Measurements from ENCODE around the gene IL1RAPL2.

GRCh38 chrX:105650986-105651385 is 1085.0 kb downstream of the IL1RAPL2 start:
- TF ChIP-seq, protein P1, sequence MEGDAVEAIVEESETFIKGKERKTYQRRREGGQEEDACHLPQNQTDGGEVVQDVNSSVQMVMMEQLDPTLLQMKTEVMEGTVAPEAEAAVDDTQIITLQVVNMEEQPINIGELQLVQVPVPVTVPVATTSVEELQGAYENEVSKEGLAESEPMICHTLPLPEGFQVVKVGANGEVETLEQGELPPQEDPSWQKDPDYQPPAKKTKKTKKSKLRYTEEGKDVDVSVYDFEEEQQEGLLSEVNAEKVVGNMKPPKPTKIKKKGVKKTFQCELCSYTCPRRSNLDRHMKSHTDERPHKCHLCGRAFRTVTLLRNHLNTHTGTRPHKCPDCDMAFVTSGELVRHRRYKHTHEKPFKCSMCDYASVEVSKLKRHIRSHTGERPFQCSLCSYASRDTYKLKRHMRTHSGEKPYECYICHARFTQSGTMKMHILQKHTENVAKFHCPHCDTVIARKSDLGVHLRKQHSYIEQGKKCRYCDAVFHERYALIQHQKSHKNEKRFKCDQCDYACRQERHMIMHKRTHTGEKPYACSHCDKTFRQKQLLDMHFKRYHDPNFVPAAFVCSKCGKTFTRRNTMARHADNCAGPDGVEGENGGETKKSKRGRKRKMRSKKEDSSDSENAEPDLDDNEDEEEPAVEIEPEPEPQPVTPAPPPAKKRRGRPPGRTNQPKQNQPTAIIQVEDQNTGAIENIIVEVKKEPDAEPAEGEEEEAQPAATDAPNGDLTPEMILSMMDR (IDR thresholded peaks at IDR 0.05): no peak
- no peak for TF ChIP-seq POLR2A (IDR thresholded peaks at IDR 0.05)

All from right lobe of liver (tissue), 4 donors.